Hindlimb muscle (tissue), 1 donor: ENCODE results near the gene SCO1. TPM values are rescaled to one million over a fixed set of nuclear protein-coding genes. Genes with fewer than 3 reads are reported as not detected.

Experiments used
- DNase-seq: peaks from one replicate; pipeline ENCODE4 v3.0.0-alpha.2; 2013
- polyA plus RNA-seq: library from polyadenylated mRNA; unstranded; fragments of 120-200 nt; gene quantifications from one replicate; pipeline ENCODE4 v1.2.1, GENCODE V29; 2013; ENCODE audit not compliant: insufficient read length

Gene SCO1
- polyA plus RNA-seq, 1 donor, result 26.0 TPM

DNA sequence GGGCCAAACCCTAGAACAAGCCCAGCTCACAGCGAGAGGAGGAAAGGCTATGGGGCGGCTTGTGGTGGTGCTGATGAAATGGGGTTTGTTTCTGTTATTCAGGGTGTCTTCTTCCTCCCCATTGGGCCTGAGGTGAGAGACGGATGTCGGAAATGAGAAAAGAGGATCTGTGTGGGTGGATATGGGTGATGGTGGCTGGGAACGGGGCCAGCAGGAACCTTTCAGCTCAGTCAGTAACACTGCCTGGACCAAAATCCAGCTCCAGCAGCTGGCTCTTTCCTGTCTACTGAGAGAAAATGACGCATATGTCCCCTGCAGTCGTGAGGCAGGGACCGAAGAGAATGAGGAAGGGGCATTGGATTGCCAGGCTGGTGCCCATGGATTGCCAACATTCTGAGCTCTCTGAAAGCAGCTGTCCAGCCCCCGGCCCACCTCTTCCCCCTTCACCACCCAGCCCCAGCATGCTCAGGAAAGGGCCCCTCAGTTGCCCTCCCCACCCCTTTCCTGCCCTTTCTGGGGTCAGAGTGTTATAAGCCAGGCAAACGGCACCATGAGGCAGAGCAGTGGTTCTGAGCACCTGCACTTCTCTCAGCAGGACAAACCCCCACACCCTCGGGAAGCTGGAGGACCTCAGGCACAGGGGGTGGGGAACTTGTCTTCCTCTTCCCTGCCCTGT lies 44.2 kb downstream of the SCO1 start:
- no peak for DNase-seq

DNA sequence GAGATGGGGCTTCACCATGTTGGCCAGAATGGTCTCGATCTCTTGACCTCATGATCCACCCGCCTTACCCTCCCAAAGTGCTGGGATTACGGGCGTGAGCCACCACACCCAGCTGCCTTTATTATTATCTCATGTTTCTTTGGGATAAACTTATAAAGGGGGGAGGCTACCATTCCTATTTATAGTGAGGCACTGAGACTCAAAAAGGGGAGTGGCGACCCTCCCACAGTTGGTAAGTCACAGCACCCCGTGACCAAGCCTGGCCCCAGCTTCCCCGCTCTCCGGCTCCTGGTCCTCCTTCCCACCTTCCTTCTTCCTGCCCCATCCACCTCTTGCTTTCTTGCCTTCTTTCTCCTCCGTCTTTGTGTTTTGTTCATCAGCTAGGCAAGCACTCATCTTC lies 45.4 kb downstream of the SCO1 start:
- DNase-seq, result no peak

DNA sequence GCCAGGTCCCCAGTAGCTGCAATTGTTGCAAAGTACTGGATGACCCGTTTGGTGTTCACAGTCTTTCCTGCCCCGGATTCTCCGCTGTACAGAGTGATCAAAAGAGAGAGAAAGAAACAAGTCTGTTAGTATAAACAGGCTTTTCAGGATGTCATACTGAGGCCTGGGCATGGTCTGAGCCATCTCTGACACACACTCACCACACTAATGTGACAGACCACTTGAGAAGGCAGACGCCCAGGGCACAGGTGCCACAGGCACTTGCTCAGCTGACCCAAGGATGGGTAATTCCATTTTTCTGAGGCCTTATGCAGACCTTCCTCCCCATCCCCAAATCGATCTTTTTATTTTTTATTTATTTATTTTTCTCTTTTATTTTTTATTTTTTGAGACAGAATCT lies 47.7 kb downstream of the SCO1 start:
- no peak for DNase-seq

- no peak for DNase-seq
Measured at GRCh38 chr17:10648956-10649355, 48.4 kb downstream of the SCO1 start.

GRCh38 chr17:10648381-10648780 lies 49.0 kb downstream of the SCO1 start:
- no peak for DNase-seq

DNA sequence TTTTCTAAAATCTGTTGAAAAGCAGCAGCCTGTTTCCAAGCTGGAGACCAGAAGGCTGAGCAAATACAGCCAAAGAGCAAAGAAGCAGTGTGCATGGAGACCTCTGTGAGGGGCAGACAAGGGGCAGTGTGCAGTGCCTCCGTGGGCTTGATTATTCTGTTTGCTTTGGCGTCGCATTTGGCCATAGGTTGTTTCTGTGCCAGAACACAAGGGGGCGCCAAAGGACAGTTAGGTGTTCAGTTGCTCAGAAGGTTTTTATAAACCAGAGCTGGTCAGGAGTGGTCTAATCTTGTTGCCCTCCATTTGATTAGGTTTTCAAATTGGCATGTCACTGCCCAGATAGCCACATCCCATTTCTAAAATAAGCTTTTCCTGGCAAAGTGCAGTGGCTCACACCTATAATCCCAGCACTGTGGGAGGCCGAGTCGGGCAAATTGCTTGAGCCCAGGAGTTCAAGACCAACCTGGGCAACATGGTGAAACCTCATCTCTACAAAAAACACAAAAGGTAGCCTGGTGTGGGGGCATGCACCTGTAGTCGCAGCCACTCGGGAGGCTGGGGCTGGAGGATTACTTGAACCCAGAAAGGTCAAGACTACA lies 50.8 kb downstream of the SCO1 start:
- DNase-seq, result peak; percentile 78

- no peak for DNase-seq
Measured at GRCh38 chr17:10640475-10640874, 56.9 kb downstream of the SCO1 start.

GRCh38 chr17:10638151-10638550 lies 59.2 kb downstream of the SCO1 start:
- no peak for DNase-seq

DNA sequence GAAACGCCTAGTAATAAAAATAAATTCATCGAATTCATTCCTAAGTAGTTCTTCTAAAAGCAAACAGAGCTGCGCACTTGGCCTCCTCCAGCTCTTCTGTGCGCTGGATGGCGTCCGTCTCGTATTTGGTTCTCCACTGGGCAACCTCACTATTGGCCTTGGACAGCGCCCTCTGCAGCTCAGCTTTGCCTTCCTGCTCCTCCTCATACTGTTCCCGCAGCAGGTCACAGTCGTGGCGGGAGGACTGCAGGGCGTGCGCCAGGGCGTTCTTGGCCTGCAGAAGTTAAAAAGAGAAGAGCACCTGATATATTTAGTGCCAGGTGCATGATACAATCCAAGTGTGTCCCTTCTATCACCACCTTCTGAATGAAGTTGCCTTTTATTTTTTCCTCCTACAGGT lies 62.0 kb downstream of the SCO1 start:
- no peak for DNase-seq

DNA sequence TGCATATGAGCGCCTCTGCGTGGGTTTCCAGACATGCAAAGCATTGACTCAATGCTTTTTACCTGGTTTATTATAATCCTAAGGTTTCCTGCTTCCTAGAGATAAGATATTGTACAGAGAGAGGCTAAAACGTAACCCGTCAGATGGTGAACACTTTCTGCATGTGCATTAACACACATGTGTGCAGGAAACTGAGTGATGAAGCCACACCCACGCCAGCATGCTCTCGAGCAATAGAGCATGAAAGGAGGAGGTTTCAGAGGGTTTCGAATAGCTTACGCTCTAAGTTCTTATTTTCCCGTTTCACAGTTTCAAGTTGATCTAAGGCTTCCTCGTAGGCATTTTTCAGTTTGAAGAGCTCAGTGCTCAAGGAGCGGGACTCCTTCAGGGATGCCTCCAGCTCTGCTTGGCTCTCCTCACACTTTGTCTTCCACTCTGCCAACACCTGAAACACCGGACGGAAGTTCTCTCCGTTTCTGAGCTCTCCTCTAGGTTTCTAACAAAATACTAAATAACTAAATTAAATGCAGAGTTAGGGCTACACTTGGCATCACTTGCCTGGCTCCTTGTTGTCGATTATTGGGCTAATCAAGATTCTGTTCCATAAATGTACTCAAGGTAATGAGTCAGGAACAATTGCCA lies 63.5 kb downstream of the SCO1 start:
- DNase-seq, result no peak

- no peak for DNase-seq
Measured at GRCh38 chr17:10631701-10632100, 65.6 kb downstream of the SCO1 start.

DNA sequence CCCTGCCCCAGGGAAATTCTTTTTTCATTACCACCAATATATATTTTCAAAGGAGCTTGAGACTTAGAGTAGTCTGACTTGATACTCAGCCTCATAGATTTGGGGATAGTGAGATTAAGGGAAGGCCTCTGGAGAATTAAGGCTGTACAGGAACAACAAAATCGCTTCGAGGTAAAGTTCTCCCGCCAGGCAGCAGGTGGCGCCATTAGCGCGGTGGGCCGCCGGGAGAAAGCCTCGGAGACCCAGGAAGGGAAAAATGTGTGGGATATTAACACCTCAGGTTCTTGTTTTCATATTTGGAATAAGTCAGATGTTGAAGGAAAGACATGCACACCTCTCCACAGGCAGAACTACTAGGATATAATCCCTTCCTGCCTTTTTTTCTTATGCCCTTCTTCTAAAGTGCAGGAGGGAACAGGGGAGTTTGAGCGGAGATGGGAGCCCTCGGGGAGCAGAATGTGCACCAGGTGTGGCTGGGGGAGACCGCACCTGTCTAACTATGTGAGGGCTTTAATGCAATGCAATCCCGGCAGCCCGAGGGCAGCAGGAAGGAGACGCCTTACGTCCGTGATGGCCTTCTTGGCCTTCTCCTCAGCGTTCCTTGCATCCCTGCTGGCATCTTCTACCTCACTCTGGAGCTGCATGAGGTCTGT lies 66.2 kb downstream of the SCO1 start:
- no peak for DNase-seq

- DNase-seq, result no peak
Measured at GRCh38 chr17:10629706-10630105, 67.6 kb downstream of the SCO1 start.

GRCh38 chr17:10628756-10629155 lies 68.6 kb downstream of the SCO1 start:
- no peak for DNase-seq

- no peak for DNase-seq
Measured at GRCh38 chr17:10626390-10626789, 70.9 kb downstream of the SCO1 start.

DNA sequence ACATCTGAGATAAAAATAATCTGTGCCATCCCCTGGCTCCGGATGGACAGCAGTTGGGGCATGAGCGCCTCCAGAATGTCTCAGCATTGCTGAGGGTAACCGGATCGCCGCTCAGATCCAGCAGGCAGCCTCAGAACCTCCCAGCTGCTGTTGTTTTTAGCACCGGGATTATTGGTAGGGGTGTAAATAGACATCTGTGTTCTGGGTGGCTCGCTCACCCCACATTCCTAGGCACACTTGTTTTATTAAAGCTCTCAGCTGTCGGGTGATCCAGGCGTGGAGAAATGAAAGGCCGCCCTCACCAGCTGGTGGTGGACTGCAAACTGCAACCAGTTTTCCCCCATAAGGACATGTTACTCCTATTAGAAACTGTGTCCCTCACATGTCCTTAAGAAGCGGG lies 72.4 kb downstream of the SCO1 start:
- peak; percentile 42 for DNase-seq

DNA sequence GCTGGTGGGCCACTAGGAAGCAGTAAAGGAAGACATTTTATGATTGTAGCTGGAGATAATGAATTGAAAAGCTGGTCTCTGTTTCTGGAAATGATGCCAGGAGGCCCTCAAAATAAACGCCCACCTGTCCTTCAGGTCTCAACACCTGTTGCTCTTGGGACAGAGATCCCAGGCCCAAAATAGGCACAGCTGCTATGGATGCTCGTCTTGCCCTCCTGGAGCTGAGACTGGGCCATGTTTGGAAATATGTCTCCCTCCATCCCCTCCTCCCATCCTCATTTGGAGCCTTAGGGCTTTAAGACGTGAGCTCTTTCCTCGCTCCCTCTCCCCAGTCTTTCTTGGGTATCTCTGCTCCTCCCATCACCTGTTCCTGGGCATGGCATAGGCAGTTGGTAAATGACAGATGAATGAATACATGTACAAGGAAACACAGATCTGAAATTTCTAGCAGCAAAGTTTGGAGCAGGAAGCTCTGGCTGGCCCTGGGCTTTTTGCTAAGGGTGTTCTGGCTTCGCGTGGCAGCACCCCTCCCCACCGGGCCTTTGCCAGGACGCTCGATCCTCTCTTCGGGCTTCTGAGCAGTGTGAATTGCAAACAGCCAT lies 73.5 kb downstream of the SCO1 start:
- no peak for DNase-seq

DNA sequence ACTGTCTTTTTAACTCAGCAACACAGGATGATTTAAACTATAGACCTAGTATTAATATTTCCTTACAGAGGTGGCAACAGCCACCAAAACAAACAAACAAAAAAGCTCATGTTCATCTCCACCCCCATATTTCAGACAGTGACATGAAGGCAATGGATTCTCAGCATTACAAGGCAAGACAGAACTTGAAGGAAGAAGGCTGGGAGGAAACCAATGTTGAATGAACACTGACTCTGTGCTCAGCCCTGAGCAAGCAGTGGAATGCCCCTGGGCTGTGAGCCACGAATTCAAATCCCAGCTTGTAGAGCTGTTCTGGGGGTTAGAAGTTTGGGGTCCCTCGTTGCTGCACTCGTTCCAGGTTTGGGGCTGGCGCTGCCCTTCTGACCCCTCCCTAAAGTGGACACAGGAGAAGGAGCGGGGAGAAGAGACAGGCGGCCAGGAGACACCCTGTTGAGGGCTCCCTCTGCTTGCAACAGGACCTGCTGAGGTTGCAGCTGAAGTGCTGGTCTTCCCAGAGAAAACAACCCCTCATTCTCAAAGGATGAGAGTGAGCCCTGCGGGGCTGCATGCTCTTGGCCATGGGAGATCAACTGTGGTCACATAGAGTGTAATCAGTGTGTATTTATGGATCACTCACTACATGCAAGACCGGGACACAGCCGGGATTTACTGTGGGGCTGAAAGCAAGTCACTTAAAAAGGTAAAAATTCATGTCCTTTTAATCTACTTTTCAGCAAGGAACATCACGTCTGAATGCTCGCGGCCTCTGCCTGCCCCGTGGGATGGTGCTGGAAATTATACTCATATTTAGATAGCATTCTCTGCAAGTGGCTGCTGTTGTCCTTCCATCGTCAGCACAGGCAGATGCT lies 74.5 kb downstream of the SCO1 start:
- no peak for DNase-seq
